GM18858 (cell line): ENCODE measurements around the gene SPTBN4.
"Not testable (repeated sequence)": the region's sequence is repeated elsewhere in the genome, so short reads cannot be mapped to it uniquely, and the experiment has no call there.

Experiments
- ATAC-seq: cut with Tn5 transposase; IDR thresholded peaks from one replicate; pipeline ENCODE4 v1.9.1; 2021; ENCODE audit not compliant: unreplicated experiment

The SPTBN4 gene

GRCh38 chr19:40441719-40442253 is 25.0 kb upstream of the SPTBN4 start:
- no peak for ATAC-seq

GRCh38 chr19:40442328-40443130 is 24.3 kb upstream of the SPTBN4 start:
- no peak for ATAC-seq

GRCh38 chr19:40443131-40443999 is 23.4 kb upstream of the SPTBN4 start:
- peak; percentile 49 for ATAC-seq

DNA sequence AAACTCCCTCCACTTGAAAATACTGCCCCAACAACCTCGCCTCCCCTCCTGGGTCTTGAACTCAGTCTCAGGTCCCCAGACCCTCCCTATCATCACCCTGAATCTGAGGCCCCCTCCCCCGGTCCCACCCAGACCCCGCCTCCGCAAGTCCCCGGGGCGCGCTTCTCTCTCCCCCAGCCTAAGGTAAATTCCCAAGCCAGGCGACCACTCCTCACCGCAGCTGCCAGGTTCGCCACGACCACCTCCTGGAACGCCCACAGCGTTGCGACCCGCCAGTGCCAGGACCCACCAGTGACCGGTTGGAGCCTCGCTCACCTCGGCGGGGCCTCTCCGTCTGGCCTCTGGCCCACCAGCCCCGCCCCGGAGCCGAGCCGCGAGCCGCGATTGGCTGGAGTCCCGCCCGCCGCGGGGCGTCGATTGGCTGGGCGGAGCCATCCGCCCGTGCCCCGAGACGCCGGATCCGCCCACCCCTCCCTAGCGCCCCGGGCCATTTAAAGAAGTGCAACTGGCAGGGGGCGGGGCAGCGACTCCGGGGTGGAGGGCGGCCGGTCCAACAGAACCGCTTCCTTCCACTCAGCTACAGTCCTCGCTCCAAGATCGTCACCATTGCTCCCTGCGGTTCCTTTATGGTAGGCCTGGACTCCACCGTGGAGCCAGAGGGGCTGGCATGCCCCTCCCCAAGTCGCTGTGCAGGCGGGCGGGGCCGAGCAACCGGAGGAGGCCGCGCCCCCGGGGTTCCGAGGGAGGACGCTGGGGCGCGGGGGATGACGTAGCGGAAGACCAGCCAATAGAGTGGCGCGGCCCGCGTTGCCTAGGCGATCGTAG is 22.6 kb upstream of the SPTBN4 start, which contains the start of gene SERTAD3:
Gene SERTAD3, minus strand, starts transcription at position 336 of the 825 bp plus-strand sequence. CDS start 2,255 bp downstream, outside the sequence.
- peak; percentile 48 for ATAC-seq

GRCh38 chr19:40444825-40445312 is 21.9 kb upstream of the SPTBN4 start:
- no peak for ATAC-seq

DNA sequence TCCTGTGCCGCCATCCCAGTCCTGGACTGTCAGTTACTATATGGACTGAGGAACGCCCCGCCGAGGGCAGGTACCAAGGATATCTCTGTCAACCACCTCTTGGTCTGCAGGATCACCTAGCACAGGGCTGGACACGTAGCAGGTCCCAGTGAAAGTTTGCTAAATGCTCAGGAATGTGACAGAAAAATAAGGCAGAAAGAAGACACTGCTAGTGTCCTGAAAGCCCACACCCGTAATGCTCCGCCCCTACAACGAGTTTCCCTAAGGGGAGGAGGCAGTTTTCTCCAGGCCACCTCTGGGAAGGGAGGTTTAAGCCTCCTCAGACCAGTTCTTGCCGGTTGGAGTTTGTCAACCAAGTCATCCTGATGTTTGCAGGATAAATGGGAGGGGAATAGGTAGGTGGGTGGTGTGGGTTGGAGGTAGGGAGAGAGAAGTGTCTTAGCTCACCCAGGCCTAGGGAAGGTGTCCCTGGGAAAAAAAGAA is 21.0 kb upstream of the SPTBN4 start:
- no peak for ATAC-seq

DNA sequence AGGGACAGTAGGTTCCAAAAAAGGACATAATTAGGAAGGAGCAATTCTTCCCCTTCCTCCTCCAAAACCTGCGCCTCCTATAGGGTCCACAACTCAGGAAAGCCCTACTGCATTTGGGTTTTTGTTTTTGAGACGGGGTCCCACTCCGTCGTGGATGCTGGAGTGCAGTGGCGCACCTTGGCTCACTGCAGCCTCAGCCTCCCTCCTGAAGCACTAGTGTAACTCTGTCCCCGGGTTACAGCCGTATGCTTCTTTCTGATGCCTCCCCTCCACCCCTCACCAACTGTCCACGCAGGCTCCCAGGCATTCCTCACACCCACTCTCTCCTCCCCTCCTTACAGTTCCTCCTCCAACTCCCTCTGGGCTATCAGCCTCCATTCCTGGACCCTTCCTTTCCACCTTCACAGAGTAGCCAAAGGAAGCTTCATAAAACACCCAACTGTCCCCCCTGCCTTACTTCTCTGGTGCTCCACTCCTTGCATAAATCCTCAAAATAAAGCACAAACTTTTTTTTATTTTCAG is 20.5 kb upstream of the SPTBN4 start:
- no peak for ATAC-seq

DNA sequence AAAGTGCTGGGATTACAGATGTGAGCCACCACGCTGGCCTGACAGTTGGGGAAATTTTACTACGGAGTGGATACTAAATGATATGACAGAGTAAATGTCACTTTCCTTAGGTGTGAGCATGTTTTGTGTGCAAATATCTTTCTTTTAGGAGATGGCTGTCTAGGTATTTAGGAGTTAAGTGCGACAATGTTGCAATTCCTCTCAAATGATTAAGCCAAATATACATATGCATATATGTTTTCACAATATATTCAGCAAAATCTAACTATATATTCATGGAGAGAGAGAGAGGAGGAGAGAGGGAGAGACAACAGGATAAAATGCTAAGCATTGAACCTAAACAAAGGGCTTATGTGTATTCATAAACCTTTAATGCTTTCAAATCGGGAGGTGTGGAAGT is 17.3 kb upstream of the SPTBN4 start:
- ATAC-seq: no peak

DNA sequence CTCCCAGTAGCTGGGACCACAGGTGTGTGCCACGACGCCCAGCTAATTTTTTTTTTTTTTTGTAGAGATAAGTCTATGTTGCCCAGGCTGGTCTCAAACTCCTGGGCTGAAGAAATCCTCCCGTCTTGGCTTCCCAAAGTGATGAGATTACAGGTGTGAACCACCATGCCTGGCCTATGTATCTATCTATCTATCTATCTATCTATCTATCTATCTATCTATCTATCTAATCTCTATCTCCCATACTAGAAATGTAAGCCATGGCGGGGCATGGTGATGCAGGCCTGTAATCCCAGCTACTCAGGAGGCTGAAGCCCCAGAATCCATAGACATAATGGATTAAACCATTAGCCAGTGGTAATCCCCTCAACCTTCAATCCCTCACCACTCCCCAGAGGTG is 16.1 kb upstream of the SPTBN4 start:
- ATAC-seq: no peak

DNA sequence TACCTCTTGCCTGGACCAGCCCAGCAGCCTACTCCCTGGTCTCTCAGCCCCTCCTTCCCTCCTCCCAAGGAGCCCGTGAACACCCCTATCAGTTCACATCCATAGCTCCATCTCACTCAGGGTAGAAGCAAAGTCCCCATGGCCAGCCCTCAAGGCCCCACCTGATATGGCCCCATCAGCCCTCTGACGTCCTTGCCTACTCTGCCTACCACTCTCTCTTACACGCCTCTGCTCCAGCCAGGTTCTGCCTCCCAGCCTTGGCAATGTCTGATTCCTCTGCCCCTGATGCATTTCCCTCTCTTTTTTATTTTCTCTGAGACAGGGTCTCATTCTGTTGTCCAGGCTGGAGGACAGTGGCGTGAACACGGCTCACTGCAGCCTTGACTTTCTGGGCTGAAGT is 14.8 kb upstream of the SPTBN4 start:
- ATAC-seq: no peak

- no peak for ATAC-seq
These were observed 13.6 kb upstream of the SPTBN4 start for GRCh38 chr19:40453151-40453735.

- ATAC-seq: not testable (repeated sequence)
These were observed 12.9 kb upstream of the SPTBN4 start for GRCh38 chr19:40453943-40454342.

- ATAC-seq: no peak
These were observed 9.8 kb upstream of the SPTBN4 start for GRCh38 chr19:40457048-40457447.

DNA sequence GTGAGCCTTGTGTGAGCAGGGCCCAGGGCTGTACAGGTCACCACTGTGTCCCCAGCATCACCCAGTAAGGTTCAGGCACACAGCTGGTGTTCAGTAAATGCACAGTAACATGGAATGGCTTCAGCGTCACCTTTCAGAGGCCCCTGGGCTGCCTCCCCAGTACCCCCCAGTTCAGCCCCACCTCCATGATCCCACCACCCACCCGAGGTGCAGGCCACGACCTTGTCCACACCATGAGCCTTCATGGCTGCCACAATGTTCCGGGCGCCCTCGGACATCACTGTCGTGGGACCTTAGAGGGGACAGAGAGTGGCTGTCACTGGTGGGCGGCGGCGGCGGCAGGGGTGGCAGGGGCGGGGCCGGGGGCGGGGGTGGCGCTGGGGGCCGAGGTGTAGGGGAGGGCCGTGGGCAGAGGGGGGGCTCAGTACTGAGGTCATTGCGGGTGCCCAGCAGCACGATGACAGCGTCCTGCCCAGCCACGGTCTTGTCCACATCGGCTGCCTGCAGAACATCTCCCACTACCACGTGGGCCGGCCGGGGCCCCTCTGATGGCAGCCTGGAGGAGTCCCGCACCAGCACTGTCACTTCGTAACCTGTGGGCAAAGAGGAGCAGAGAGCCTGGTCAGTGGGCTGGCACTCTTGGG is 8.7 kb upstream of the SPTBN4 start:
- no peak for ATAC-seq

- ATAC-seq: no peak
These were observed 8.2 kb upstream of the SPTBN4 start for GRCh38 chr19:40458597-40458974.

GRCh38 chr19:40460185-40460584 is 6.6 kb upstream of the SPTBN4 start:
- ATAC-seq: no peak

- ATAC-seq: no peak
These were observed 5.1 kb upstream of the SPTBN4 start for GRCh38 chr19:40461669-40462221.

DNA sequence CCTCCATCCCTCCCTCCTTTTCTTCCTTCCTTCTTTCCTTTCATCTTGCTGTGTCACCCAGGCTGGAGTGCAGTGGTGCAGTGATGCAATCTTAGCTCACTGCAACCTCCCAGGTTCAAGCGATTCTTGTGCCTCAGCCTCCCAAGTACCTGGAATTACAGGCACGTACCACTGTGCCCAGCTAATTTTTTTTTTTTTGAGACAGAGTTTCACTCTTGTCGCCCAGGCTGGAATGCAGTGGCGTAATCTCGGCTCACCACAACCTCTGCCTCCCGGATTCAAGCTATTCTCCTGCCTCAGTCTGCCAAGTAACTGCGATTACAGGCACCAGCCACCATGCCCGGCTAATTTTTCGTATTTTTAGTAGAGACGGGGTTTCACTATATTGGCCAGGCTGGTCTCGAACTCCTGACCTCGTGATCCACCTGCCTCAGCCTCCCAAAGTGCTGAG is 3.2 kb upstream of the SPTBN4 start:
- ATAC-seq: not testable (repeated sequence)
